ENCODE results near the gene TXNDC8.

TXNDC8 gene

DNA sequence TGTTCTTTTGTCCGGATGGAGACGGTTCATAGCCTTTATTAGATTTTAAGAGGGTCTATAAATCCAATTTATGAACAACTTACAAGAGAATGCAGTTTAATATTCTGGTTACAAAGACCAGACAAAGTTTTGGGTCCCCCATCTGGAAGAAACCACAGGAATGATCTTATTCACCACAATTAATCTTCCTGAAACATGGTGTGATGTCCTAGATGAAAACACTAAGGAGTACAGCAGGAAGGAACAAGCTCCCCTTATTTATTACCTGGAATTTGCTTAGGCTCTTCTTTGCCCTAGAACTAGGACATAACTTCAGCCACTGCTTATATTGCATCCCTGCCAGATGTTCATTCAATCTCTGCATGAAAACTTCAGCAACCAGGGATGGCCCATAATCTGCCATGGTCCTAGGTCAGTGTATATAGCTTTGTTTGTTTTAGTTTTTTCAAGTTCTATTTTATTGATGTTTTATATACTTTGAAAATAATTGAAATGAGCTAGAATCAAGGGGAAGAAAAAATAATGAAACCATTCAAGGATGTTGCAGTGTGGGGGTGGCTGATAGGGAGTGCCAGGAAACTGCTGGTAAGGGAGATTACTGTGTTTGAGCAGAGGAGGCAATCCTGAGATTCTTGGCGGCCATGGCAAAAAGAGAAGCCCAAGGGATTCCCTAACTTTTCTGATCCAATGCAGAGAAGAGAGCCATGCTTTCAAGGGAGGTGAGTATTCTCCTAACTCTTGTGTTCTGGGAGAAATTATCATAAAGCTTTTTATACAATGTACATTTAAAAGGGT, 16.8 kb downstream of the TXNDC8 start:
- Histone ChIP-seq H3K9me2 (replicated peaks; ENCODE audit: low read depth, low read length) (no peaks in the 10 kb centered on the region), H2AFZ (ENCODE audit: low read length) (no peak overlapping the region), H3K79me2 (ENCODE audit: insufficient read depth, low read length) (no peaks in the 10 kb centered on the region), H4K20me1 (ENCODE audit: insufficient read depth, low read length, poor library complexity, severe bottlenecking) (no peaks in the 10 kb centered on the region), H3K27me3 (ENCODE audit: insufficient read depth, low read length, poor library complexity, severe bottlenecking) (no peaks in the 10 kb centered on the region), H3K36me3 (ENCODE audit: insufficient read depth, low read length) (no peaks in the 10 kb centered on the region), H3K4me1 (ENCODE audit: insufficient read depth, low read length, poor library complexity, severe bottlenecking) (no peaks in the 10 kb centered on the region), H3K9me3 (ENCODE audit: insufficient read depth, low read depth, low read length) (no peaks in the 10 kb centered on the region), H3K4me2 (ENCODE audit: low read depth, low read length, poor library complexity, severe bottlenecking) (no peak overlapping the region), H3F3A (ENCODE audit: low read depth) (no peaks in the 10 kb centered on the region), H3K9ac (ENCODE audit: low read depth, low read length, poor library complexity, severe bottlenecking) (no peak overlapping the region), H3K4me3 (ENCODE audit: low read length, poor library complexity, severe bottlenecking) (no peak overlapping the region)
- no peak for TF ChIP-seq CTCF (conservative IDR thresholded peaks at IDR 0.05; ENCODE audit: low read length)
- TF ChIP-seq EZH2phosphoT487 (IDR thresholded peaks at IDR 0.05; ENCODE audit: borderline replicate concordance) = no peak

DNA sequence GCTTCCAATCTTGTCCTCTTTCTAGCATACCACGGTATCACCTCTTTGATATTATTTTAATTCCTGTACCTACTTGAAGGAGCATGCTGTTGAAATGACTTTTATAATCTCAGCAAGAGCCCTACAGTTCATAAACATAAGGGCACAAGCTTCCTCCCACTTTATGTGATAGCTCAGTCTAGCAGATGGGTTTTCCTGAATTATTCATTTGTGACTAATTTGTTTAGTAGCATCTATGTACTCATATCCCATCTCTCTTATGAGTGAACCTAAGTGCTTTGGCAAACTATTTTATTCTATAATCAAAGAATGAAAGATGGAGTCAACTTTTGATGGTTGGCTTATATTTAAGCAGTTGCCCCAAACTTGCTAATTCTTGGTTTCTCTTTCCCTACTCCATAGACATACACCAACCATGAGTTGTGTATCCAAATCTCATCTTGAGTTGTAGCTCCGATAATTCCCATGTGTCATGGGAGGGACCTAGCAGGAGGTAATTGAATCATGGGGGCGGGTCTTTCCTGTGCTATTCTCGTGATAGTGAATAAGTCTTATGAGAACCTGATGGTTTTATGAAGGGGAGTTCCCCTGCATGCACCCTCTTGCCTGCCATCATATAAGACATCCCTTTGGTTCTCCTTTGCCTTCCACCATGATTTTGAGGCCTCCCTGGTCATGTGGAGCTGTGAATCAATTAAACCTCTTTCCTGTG, 17.7 kb downstream of the TXNDC8 start:
- Histone ChIP-seq H3K9me3 (ENCODE audit: insufficient read depth, low read depth, low read length) (no peaks in the 10 kb centered on the region), H3K4me2 (ENCODE audit: low read depth, low read length, poor library complexity, severe bottlenecking) (no peak overlapping the region), H3K9ac (ENCODE audit: low read depth, low read length, poor library complexity, severe bottlenecking) (no peak overlapping the region), H3K36me3 (ENCODE audit: insufficient read depth, low read length) (no peaks in the 10 kb centered on the region), H3K27me3 (ENCODE audit: insufficient read depth, low read length, poor library complexity, severe bottlenecking) (no peaks in the 10 kb centered on the region), H3K4me3 (ENCODE audit: low read length, poor library complexity, severe bottlenecking) (no peak overlapping the region), H3K79me2 (ENCODE audit: insufficient read depth, low read length) (no peaks in the 10 kb centered on the region), H3K4me1 (ENCODE audit: insufficient read depth, low read length, poor library complexity, severe bottlenecking) (no peaks in the 10 kb centered on the region), H3F3A (ENCODE audit: low read depth) (no peaks in the 10 kb centered on the region), H3K9me2 (replicated peaks; ENCODE audit: low read depth, low read length) (no peaks in the 10 kb centered on the region), H4K20me1 (ENCODE audit: insufficient read depth, low read length, poor library complexity, severe bottlenecking) (no peaks in the 10 kb centered on the region), H2AFZ (ENCODE audit: low read length) (no peak overlapping the region)
- TF ChIP-seq CTCF (conservative IDR thresholded peaks at IDR 0.05; ENCODE audit: low read length) = no peak
- no peak for TF ChIP-seq EZH2phosphoT487 (IDR thresholded peaks at IDR 0.05; ENCODE audit: borderline replicate concordance)

GRCh38 chr9:110317911-110318310, 19.8 kb downstream of the TXNDC8 start:
- Histone ChIP-seq H3K9ac (ENCODE audit: low read depth, low read length, poor library complexity, severe bottlenecking) (no peak overlapping the region), H3K9me3 (ENCODE audit: insufficient read depth, low read depth, low read length) (no peaks in the 10 kb centered on the region), H4K20me1 (ENCODE audit: insufficient read depth, low read length, poor library complexity, severe bottlenecking) (no peaks in the 10 kb centered on the region), H3K4me2 (ENCODE audit: low read depth, low read length, poor library complexity, severe bottlenecking) (no peak overlapping the region), H3K4me1 (ENCODE audit: insufficient read depth, low read length, poor library complexity, severe bottlenecking) (no peaks in the 10 kb centered on the region), H3K36me3 (ENCODE audit: insufficient read depth, low read length) (no peaks in the 10 kb centered on the region), H2AFZ (ENCODE audit: low read length) (no peak overlapping the region), H3K4me3 (ENCODE audit: low read length, poor library complexity, severe bottlenecking) (no peak overlapping the region), H3K79me2 (ENCODE audit: insufficient read depth, low read length) (no peaks in the 10 kb centered on the region), H3K27me3 (ENCODE audit: insufficient read depth, low read length, poor library complexity, severe bottlenecking) (no peaks in the 10 kb centered on the region), H3F3A (ENCODE audit: low read depth) (no peaks in the 10 kb centered on the region), H3K9me2 (replicated peaks; ENCODE audit: low read depth, low read length) (no peaks in the 10 kb centered on the region)
- no peak for TF ChIP-seq EZH2phosphoT487 (IDR thresholded peaks at IDR 0.05; ENCODE audit: borderline replicate concordance)
- no peak for TF ChIP-seq CTCF (conservative IDR thresholded peaks at IDR 0.05; ENCODE audit: low read length)
